Measurements from ENCODE around the gene OR8D1. TPM values are rescaled to one million over a fixed set of nuclear protein-coding genes. Genes with fewer than 3 reads are reported as not detected.
"Not testable (repeated sequence)": the region's sequence is repeated elsewhere in the genome, so short reads cannot be mapped to it uniquely, and the experiment has no call there.

OR8D1 gene
- total and polyA plus RNA-seq, 9 of the 15 experiments (the other 6 are each of a cell fraction or from before 2014, with no cell fraction given): 0.08 to 0.55 TPM; not detected in 7

- TF ChIP-seq ZNF592 (IDR thresholded peaks at IDR 0.05): peak; percentile 27; the same call in 1 of the 2 replicates
- peak; percentile 61 for TF ChIP-seq MGA (IDR thresholded peaks at IDR 0.05)
- 0 out of 2 replicates have a peak, but pooled peaks have one; percentile 21 for TF ChIP-seq PTRF (tag; IDR thresholded peaks at IDR 0.05)
- TF ChIP-seq NR2C2 (CRISPR knock-in tag; IDR thresholded peaks at IDR 0.05): not testable (repeated sequence)
- TF ChIP-seq NR2C2 (tag; IDR thresholded peaks at IDR 0.05): peak; percentile 66
- TF ChIP-seq NFE2 (IDR thresholded peaks at IDR 0.05; ENCODE audit: low read depth): peak; percentile 58
- TF ChIP-seq FOSL1 (tag; conservative IDR thresholded peaks at IDR 0.05): peak; percentile 63
Measured at GRCh38 chr11:124265041-124265440, 48.7 kb downstream of the OR8D1 start (continued).

Measured in K562 (cell line).